CD1c-positive myeloid dendritic cell (primary cell): ENCODE measurements around the gene LAIR1.
"Not testable (repeated sequence)": the region's sequence is repeated elsewhere in the genome, so short reads cannot be mapped to it uniquely, and the experiment has no call there.

Experiments used
- DNase-seq: peaks from one replicate; pipeline ENCODE4 v3.0.0-alpha.2; 2016; ENCODE audit errors: extremely low spot score

The LAIR1 gene

GRCh38 chr19:54343868-54344267 lies 20.9 kb downstream of the LAIR1 start:
- DNase-seq: peak; percentile 62

GRCh38 chr19:54341295-54341694 lies 23.4 kb downstream of the LAIR1 start:
- DNase-seq: no peak

- DNase-seq: peak; percentile 64
These were observed 24.9 kb downstream of the LAIR1 start for GRCh38 chr19:54339646-54340358.

- DNase-seq: no peak
These were observed 26.2 kb downstream of the LAIR1 start for GRCh38 chr19:54338521-54338920.

GRCh38 chr19:54337858-54338230 lies 26.9 kb downstream of the LAIR1 start:
- no peak for DNase-seq

- DNase-seq: no peak
These were observed 27.6 kb downstream of the LAIR1 start for GRCh38 chr19:54336893-54337857.

- no peak for DNase-seq
These were observed 28.5 kb downstream of the LAIR1 start for GRCh38 chr19:54335979-54336892.

- peak; percentile 74 for DNase-seq
These were observed 29.6 kb downstream of the LAIR1 start for GRCh38 chr19:54335164-54335563.

- no peak for DNase-seq
These were observed 31.0 kb downstream of the LAIR1 start for GRCh38 chr19:54333586-54334298.

GRCh38 chr19:54332149-54332548 lies 32.6 kb downstream of the LAIR1 start:
- no peak for DNase-seq

GRCh38 chr19:54331626-54332025 lies 33.1 kb downstream of the LAIR1 start:
- no peak for DNase-seq

- no peak for DNase-seq
These were observed 35.1 kb downstream of the LAIR1 start for GRCh38 chr19:54329476-54330165.

- DNase-seq: not testable (repeated sequence)
These were observed 36.0 kb downstream of the LAIR1 start for GRCh38 chr19:54328781-54329180.

GRCh38 chr19:54325631-54326030 lies 39.1 kb downstream of the LAIR1 start:
- DNase-seq: peak; percentile 35

GRCh38 chr19:54325194-54325621 lies 39.5 kb downstream of the LAIR1 start:
- DNase-seq: peak; percentile 81

GRCh38 chr19:54324071-54324470 lies 40.7 kb downstream of the LAIR1 start:
- no peak for DNase-seq

- DNase-seq: not testable (repeated sequence)
These were observed 41.8 kb downstream of the LAIR1 start for GRCh38 chr19:54322934-54323333.

GRCh38 chr19:54322295-54322694 lies 42.4 kb downstream of the LAIR1 start:
- not testable (repeated sequence) for DNase-seq

- DNase-seq: peak; percentile 36
These were observed 44.6 kb downstream of the LAIR1 start for GRCh38 chr19:54319892-54320670.

- DNase-seq: peak; percentile 90
These were observed 45.7 kb downstream of the LAIR1 start for GRCh38 chr19:54319049-54319448.
